Measurements from ENCODE around the gene CEPT1. TPM values are rescaled to one million over a fixed set of nuclear protein-coding genes. Genes with fewer than 3 reads are reported as not detected.

The CEPT1 gene
- total and polyA plus RNA-seq, 2 of the 4 experiments (the other 2 are of a cell fraction) = 13.3 to 27.4 TPM

- intact Hi-C loops (cut with micrococcal nuclease) (loop anchor here (5.0 to 10.0 kb wide), 2 partner anchors 190 to 532 kb away; partner anchors contain the start of gene DDX20), in situ Hi-C loops (cut with MboI; ENCODE audit: low sequenced_read_pairs) (loop anchor here (10.0 kb wide), 3 partner anchors 110 to 540 kb away; no protein-coding TSS in a partner anchor), dilution Hi-C loops (cut with HindIII; ENCODE audit: low sequenced_read_pairs, unreplicated experiment) (no loop called here)
- Histone ChIP-seq H3K56ac (ENCODE audit: extremely low read depth, insufficient read depth, low read length) (no peak overlapping the region), H3K27ac (ENCODE audit: insufficient read depth, low read length) (no peak overlapping the region), H2AK5ac (ENCODE audit: low read depth, low read length) (no peak overlapping the region), H3K27me3 (ENCODE audit: control insufficient read depth, insufficient read depth, low read length) (no peaks in the 10 kb centered on the region), H3K9me3 (ENCODE audit: control insufficient read depth, insufficient read depth, low read length) (no peaks in the 10 kb centered on the region), H3K9ac (ENCODE audit: low read depth, low read length) (no peak overlapping the region), H3K23ac (ENCODE audit: low read depth, low read length) (no peak overlapping the region), H3K14ac (replicated peaks; ENCODE audit: low read depth, low read length) (no peak overlapping the region), H2BK120ac (ENCODE audit: low read depth, low read length) (no peak overlapping the region), H3K79me1 (ENCODE audit: low read depth in 1 of 2, low read length in 2 of 2) (no peaks in the 10 kb centered on the region), H3K18ac (ENCODE audit: low read depth, low read length) (no peak overlapping the region), H3K4ac (ENCODE audit: low read depth, low read length) (no peak overlapping the region), H4K8ac (ENCODE audit: low read depth in 2 of 2, low read length in 2 of 2) (no peak overlapping the region), H3K4me2 (ENCODE audit: low read depth, low read length) (no peak overlapping the region), H2BK15ac (ENCODE audit: low read depth, low read length) (no peak overlapping the region), H2BK20ac (ENCODE audit: low read depth, low read length) (no peak overlapping the region), H4K91ac (ENCODE audit: insufficient read depth, low read depth, low read length) (no peak overlapping the region), H2AFZ (replicated peaks; ENCODE audit: low read length, poor library complexity) (no peak overlapping the region), H3K9me1 (ENCODE audit: insufficient read depth, low read length) (no peaks in the 10 kb centered on the region), H4K5ac (ENCODE audit: low read depth, low read length) (no peak overlapping the region), H2BK5ac (ENCODE audit: low read depth, low read length, poor library complexity, severe bottlenecking) (no peak overlapping the region), H3K4me3 (ENCODE audit: insufficient read depth, low read depth, low read length) (no peak overlapping the region), H2AK9ac (replicated peaks; ENCODE audit: low read depth, low read length, poor library complexity) (no peak overlapping the region), H3K36me3 (ENCODE audit: control insufficient read depth, insufficient read depth, low read length) (no peaks in the 10 kb centered on the region), H4K20me1 (ENCODE audit: insufficient read depth, low read length) (no peaks in the 10 kb centered on the region), H3K4me1 (ENCODE audit: control insufficient read depth, insufficient read depth, low read length) (peaks cover 15% of the 10 kb centered on the region)
- POLR2A ChIA-PET (ENCODE audit: unreplicated experiment) = no interaction called here
- ATAC-seq (ENCODE audit: low read depth) (no peak), DNase-seq (no peak)
- CTCF ChIA-PET = interaction anchor here (0.6 kb wide), 1 partner anchor 101 kb away, joined by 3 read pairs; no protein-coding TSS in a partner anchor
- no TSS peak for BruUV-seq (replicated peaks)
- no peak for TF ChIP-seq USF2 (IDR thresholded peaks at IDR 0.05; ENCODE audit: low read depth, low read length)
- TF ChIP-seq RCOR1 (IDR thresholded peaks at IDR 0.05; ENCODE audit: insufficient replicate concordance, low read length) = no peak
- no peak for TF ChIP-seq CEBPB (IDR thresholded peaks at IDR 0.05; ENCODE audit: low read depth, low read length)
These were observed 85.1 kb downstream of the CEPT1 start for GRCh38 chr1:111225091-111225490.

Data from IMR-90 (cell line).